ENCODE results near the gene SETD6.
A peak's percentile ranks its signal among the peaks of the same experiment; 100 is the strongest.

The SETD6 gene

GRCh38 chr16:58509256-58510096 is 5.8 kb upstream of the SETD6 start:
- DNase-seq: no peak

- no peak for DNase-seq
These were observed 5.1 kb upstream of the SETD6 start for GRCh38 chr16:58510097-58510775.

- DNase-seq: no peak
These were observed 4.3 kb upstream of the SETD6 start for GRCh38 chr16:58510776-58511628.

DNA sequence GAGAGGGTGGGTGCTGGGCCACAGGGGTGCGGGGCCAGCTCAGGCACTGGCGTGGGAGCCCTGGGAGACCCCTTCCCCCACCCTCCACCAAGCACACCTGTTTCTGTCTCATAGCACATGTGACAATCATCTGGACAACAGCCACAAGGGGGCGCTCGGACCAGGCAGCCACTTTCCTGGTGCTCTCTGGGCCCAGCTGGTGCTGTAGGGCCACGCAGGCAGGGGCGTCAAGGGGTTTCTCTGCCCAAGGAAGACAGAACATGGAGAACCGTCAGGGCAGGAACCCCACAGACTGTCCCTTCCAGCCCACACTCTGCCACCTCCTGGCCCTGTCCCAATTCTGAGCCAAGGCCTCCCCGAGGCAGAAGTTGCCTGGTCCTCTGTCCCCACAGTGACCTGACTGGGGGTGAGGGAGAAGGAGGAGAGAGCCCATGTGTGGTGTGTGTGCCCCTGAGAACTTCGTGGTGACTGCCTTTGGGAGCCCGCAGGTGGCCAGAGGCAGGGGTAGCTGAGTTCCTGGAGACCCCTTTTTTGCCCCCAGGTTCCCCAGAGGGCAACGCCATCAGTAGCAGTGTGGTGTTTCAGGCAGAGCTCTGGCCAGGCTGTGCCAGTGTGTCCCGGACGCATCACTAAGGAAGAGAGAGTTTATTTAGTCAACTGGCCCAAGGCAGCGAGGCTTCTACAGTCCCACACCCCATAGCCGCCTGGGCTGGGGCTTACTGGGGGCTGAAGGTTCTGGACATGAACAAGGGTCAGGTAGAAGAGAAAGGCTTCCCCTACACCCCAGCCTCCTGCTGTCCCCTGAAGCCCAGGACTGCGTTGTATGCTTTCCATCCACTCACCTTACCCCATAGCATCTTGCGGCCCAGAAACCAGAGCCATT is 3.1 kb upstream of the SETD6 start:
- DNase-seq: peak; percentile 18

GRCh38 chr16:58513874-58514273 is 1.4 kb upstream of the SETD6 start:
- no peak for DNase-seq

- no peak for DNase-seq
These were observed 802 bp downstream of the SETD6 start for GRCh38 chr16:58515871-58516767.

- no peak for DNase-seq
These were observed 1.4 kb downstream of the SETD6 start for GRCh38 chr16:58516768-58517107.

GRCh38 chr16:58518083-58518979 is 3.0 kb downstream of the SETD6 start:
- DNase-seq: no peak

DNA sequence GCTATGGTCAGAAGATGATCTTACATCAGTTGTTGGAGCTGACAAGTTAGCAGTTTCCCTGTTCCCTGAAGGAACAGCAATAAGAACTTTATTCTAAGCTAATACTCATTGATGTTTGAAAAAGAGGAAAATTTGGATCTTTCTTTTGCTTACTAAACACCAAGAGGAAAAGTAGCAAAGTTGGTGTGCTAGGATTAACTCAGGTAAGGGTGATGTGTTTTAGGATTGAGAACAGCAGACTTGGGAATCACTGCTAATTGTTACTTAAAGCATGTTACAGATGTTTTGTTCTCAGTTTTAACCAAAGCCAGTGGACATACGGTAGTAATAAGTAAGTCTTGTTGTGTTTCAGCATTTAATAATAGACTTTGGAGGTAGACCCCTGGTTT is 3.7 kb downstream of the SETD6 start:
- DNase-seq: no peak

DNA sequence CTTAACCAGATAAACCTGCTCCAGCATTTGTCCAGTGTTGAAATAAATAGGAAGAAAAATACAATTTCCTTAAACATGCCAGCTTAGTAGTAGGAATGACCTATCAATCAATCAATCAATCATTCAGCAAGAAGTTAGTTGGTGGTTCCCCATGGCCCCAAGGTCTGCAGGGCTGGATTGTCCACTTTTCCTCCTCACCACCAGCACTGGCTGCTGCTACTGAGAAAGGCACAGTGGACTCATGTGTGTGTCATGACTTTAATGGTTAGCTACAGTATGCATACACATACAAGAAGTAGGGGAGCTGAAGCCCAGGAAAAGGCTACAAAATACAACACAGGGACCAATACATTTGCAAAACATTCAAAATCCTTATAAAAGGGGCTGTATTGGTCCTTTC is 4.4 kb downstream of the SETD6 start:
- no peak for DNase-seq

GRCh38 chr16:58530179-58530578 is 14.9 kb downstream of the SETD6 start:
- DNase-seq: no peak

DNA sequence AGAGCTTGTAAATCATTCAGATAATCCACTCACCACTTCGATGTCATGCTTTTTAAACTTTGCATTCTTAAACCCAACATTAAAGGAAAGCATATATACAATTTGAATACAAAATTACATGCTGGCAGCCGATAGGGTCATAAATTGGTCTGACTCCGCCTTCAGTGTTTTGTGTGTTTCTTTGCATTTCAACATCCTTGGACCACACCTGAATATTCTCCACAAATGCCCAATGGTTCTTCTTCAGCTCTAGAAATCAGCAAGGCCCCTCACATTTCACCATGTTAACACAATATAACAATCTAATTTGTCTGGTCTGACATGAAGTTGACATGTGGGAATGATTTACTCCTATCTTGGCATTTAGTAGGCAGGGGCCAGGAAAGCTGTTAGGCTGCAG is 17.1 kb downstream of the SETD6 start:
- DNase-seq: no peak

DNA sequence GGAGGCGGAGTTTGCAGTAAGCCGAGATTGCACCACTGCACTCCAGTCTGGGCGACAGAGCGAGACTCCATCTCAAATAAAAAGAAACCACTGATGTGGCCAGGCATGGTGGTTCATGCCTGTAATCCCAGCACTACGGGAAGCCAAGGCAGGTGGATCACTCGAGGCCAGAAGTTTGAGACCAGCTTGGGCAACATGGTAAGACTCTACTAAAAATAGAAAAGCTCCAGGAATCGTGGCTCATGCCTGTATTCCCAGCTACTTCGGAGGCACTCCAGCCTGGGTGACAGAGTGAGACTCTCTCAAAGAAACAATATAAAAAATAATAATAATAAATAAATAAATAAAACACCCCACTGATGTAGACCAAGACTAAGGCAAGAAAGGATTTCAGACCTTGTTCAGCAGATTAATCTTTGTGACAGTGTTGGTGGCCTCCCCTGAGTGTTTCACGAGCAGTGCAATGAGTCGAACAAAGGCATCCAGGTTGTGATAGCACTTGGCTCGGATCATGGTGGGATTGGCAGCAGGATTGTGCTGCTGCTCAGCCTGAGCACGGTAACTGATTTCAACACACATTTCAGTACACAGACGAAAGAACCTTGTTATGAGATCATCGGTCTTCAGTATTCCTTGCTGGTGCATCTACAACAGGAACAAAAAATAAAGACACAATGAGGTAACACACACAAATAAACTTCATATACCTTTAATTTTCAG is 18.6 kb downstream of the SETD6 start:
- no peak for DNase-seq

DNA sequence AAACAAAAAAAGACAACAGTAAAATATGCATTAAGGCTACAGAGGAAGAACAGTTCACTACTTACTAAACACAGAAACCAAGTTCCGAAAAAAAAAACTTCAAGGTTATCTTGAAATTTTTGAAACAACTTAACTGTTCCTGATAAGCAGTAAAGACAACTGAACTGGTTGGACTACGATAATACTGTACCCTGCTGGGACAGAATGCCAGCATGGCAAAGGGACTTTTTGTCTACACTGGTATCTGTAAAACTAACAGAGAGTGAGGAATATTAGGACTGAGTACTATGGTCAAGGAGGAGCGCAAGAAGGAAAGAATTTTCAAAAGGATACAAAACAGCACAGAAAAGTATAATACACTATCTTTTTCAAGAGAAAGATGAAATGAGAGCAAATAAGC is 19.8 kb downstream of the SETD6 start:
- DNase-seq: no peak

GRCh38 chr16:58536278-58536677 is 21.0 kb downstream of the SETD6 start:
- no peak for DNase-seq

GRCh38 chr16:58537124-58537906 is 22.0 kb downstream of the SETD6 start:
- no peak for DNase-seq

DNA sequence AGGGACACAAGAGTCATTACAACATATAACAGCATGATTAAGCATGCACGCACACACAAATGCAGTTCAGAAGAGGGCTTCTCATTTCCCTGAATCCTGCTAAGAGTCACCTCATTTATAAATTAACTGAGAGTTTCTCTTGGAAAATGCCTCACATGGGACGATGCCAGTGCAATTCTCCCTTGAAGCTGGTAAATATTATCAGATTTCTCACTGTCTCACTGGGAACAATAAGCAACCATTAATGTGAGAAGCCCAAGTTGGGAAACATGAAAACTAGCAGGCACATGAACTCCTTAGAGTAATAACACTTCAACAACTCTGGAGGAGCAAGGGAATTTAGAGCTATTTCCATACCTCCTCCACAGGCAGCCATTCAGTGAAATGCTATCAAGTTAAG is 26.4 kb downstream of the SETD6 start:
- no peak for DNase-seq

- DNase-seq: no peak
These were observed 27.0 kb downstream of the SETD6 start for GRCh38 chr16:58542291-58542690.

GRCh38 chr16:58543685-58544084 is 28.4 kb downstream of the SETD6 start:
- no peak for DNase-seq
